HG02852 (cell line): ENCODE measurements around the gene TOM1L2.

ENCODE experiments used
- ATAC-seq: cut with Tn5 transposase; IDR thresholded peaks from one replicate; pipeline ENCODE4 v1.9.1; 2021; ENCODE audit warnings: mild to moderate bottlenecking, moderate library complexity; ENCODE audit not compliant: unreplicated experiment

TOM1L2 gene

GRCh38 chr17:17900615-17901520 lies 71.3 kb downstream of the TOM1L2 start:
- no peak for ATAC-seq

- no peak for ATAC-seq
These were observed 72.7 kb downstream of the TOM1L2 start for GRCh38 chr17:17899486-17899885.

- ATAC-seq: no peak
These were observed 73.5 kb downstream of the TOM1L2 start for GRCh38 chr17:17898673-17899072.

GRCh38 chr17:17897442-17897841 lies 74.8 kb downstream of the TOM1L2 start:
- no peak for ATAC-seq

- no peak for ATAC-seq
These were observed 75.5 kb downstream of the TOM1L2 start for GRCh38 chr17:17896746-17897145.

- ATAC-seq: no peak
These were observed 78.2 kb downstream of the TOM1L2 start for GRCh38 chr17:17893801-17894644.

- ATAC-seq: no peak
These were observed 79.5 kb downstream of the TOM1L2 start for GRCh38 chr17:17892731-17893130.

GRCh38 chr17:17892009-17892408 lies 80.2 kb downstream of the TOM1L2 start:
- ATAC-seq: no peak

- no peak for ATAC-seq
These were observed 81.1 kb downstream of the TOM1L2 start for GRCh38 chr17:17890773-17891759.

GRCh38 chr17:17889922-17890321 lies 82.3 kb downstream of the TOM1L2 start:
- no peak for ATAC-seq

- no peak for ATAC-seq
These were observed 83.4 kb downstream of the TOM1L2 start for GRCh38 chr17:17888821-17889220.

GRCh38 chr17:17888371-17888770 lies 83.8 kb downstream of the TOM1L2 start:
- no peak for ATAC-seq

- ATAC-seq: no peak
These were observed 84.4 kb downstream of the TOM1L2 start for GRCh38 chr17:17887752-17888304.

GRCh38 chr17:17886726-17887125 lies 85.5 kb downstream of the TOM1L2 start:
- no peak for ATAC-seq

- ATAC-seq: no peak
These were observed 86.0 kb downstream of the TOM1L2 start for GRCh38 chr17:17886226-17886625.

GRCh38 chr17:17884391-17885357 lies 87.5 kb downstream of the TOM1L2 start:
- no peak for ATAC-seq

- no peak for ATAC-seq
These were observed 88.4 kb downstream of the TOM1L2 start for GRCh38 chr17:17883801-17884200.

GRCh38 chr17:17882082-17882581 lies 90.1 kb downstream of the TOM1L2 start:
- ATAC-seq: no peak
